GM18499 (cell line): ENCODE measurements around the gene CPVL.

Experiments
- ATAC-seq: cut with Tn5 transposase; IDR thresholded peaks from one replicate; pipeline ENCODE4 v1.9.1; 2021; ENCODE audit warnings: moderate number of reproducible peaks; ENCODE audit not compliant: insufficient read depth, unreplicated experiment

The CPVL gene

GRCh38 chr7:29158795-29159423 lies 12.6 kb upstream of the CPVL start:
- no peak for ATAC-seq

GRCh38 chr7:29156907-29157452 lies 10.6 kb upstream of the CPVL start:
- ATAC-seq, result no peak

- no peak for ATAC-seq
Observed at GRCh38 chr7:29154076-29154475, 7.7 kb upstream of the CPVL start.

GRCh38 chr7:29150856-29151255 lies 4.5 kb upstream of the CPVL start:
- ATAC-seq, result no peak

- no peak for ATAC-seq
Observed at GRCh38 chr7:29149036-29149435, 2.7 kb upstream of the CPVL start.

GRCh38 chr7:29147821-29148220 lies 1.5 kb upstream of the CPVL start:
- ATAC-seq, result no peak

GRCh38 chr7:29146888-29147609 lies 712 bp upstream of the CPVL start:
- ATAC-seq, result no peak

- no peak for ATAC-seq
Observed at GRCh38 chr7:29145553-29146056, 732 bp downstream of the CPVL start.

- ATAC-seq, result no peak
Observed at GRCh38 chr7:29143751-29144150, 2.6 kb downstream of the CPVL start.

GRCh38 chr7:29142021-29142727 lies 4.2 kb downstream of the CPVL start:
- ATAC-seq, result no peak

GRCh38 chr7:29140873-29141468 lies 5.4 kb downstream of the CPVL start:
- ATAC-seq, result no peak

- ATAC-seq, result no peak
Observed at GRCh38 chr7:29139796-29140195, 6.5 kb downstream of the CPVL start.

- no peak for ATAC-seq
Observed at GRCh38 chr7:29139191-29139590, 7.1 kb downstream of the CPVL start.

- ATAC-seq, result no peak
Observed at GRCh38 chr7:29138588-29138987, 7.7 kb downstream of the CPVL start.

- no peak for ATAC-seq
Observed at GRCh38 chr7:29135846-29136245, 10.5 kb downstream of the CPVL start.

GRCh38 chr7:29132980-29133379 lies 13.4 kb downstream of the CPVL start:
- ATAC-seq, result no peak

GRCh38 chr7:29131678-29132077 lies 14.7 kb downstream of the CPVL start:
- ATAC-seq, result no peak

GRCh38 chr7:29130096-29130495 lies 16.2 kb downstream of the CPVL start:
- no peak for ATAC-seq

GRCh38 chr7:29127527-29127926 lies 18.8 kb downstream of the CPVL start:
- ATAC-seq, result no peak

- no peak for ATAC-seq
Observed at GRCh38 chr7:29126804-29127203, 19.5 kb downstream of the CPVL start.
